Cardiac muscle cell (in vitro differentiated cells and primary cell): ENCODE data around the gene VSIG8. TPM values are rescaled to one million over a fixed set of nuclear protein-coding genes. Genes with fewer than 3 reads are reported as not detected.

ENCODE experiments used
- DNase-seq, 2 donors: peaks; one replicate each; pipeline versions ENCODE4 v3.0.0 to v3.0.0-alpha.2; 2010 to 2017; ENCODE audit warnings: low read depth in 1 of 2, low spot score in 1 of 2
- H3K27ac ChIP-seq: fragments of 200-600 bp; sonication (generic); 2 replicates; pipeline ENCODE4 v1.5.1; 2016
- H3K27me3 ChIP-seq: fragments of 200-600 bp; sonication (generic); 2 replicates; pipeline ENCODE4 v1.6.0; 2016; ENCODE audit warnings: control low read depth
- H3K36me3 ChIP-seq: fragments of 200-600 bp; sonication (generic); 2 replicates; pipeline ENCODE4 v1.5.1; 2016; ENCODE audit warnings: control low read depth
- H3K4me1 ChIP-seq: fragments of 200-600 bp; sonication (generic); 2 replicates; pipeline ENCODE4 v1.8.1; 2017; ENCODE audit warnings: low read depth, mild to moderate bottlenecking, mixed run types
- H3K4me3 ChIP-seq: fragments of 200-600 bp; sonication (generic); 2 replicates; pipeline ENCODE4 v1.5.1; 2016; ENCODE audit warnings: mild to moderate bottlenecking
- H3K9me3 ChIP-seq: fragments of 200-600 bp; sonication (generic); 2 replicates; pipeline ENCODE4 v1.5.1; 2017; ENCODE audit warnings: low read depth, mild to moderate bottlenecking, control low read depth
- polyA plus RNA-seq: library from polyadenylated mRNA; unstranded; fragments of >200 nt; fragmentation: Nextera tagmentation; extraction: Ambion mirVana; gene quantifications from 2 replicates; pipeline ENCODE4 v1.2.1, GENCODE V29; 2016
- total RNA-seq: library from RNA; depleted of rRNA; stranded (reverse); fragments of >200 nt; gene quantifications from 2 replicates; pipeline ENCODE4 v1.2.3, GENCODE V29; 2016
- TF ChIP-seq, protein P1 (sequence below): IDR thresholded peaks from 2 replicates; pipeline ENCODE4 v1.5.1; 2012; ENCODE audit warnings: low read depth, mild to moderate bottlenecking, low read length

VSIG8 gene
- total and polyA plus RNA-seq, 2 experiments from 2014 or later = not detected

GRCh38 chr1:159835356-159835755 lies 27.1 kb downstream of the VSIG8 start:
- DNase-seq = no peak
- no peaks in the 10 kb centered on the region for H3K9me3 ChIP-seq
- TF ChIP-seq, protein P1, sequence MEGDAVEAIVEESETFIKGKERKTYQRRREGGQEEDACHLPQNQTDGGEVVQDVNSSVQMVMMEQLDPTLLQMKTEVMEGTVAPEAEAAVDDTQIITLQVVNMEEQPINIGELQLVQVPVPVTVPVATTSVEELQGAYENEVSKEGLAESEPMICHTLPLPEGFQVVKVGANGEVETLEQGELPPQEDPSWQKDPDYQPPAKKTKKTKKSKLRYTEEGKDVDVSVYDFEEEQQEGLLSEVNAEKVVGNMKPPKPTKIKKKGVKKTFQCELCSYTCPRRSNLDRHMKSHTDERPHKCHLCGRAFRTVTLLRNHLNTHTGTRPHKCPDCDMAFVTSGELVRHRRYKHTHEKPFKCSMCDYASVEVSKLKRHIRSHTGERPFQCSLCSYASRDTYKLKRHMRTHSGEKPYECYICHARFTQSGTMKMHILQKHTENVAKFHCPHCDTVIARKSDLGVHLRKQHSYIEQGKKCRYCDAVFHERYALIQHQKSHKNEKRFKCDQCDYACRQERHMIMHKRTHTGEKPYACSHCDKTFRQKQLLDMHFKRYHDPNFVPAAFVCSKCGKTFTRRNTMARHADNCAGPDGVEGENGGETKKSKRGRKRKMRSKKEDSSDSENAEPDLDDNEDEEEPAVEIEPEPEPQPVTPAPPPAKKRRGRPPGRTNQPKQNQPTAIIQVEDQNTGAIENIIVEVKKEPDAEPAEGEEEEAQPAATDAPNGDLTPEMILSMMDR = no peak
- no peak overlapping the region for H3K27ac ChIP-seq
- no peak overlapping the region for H3K4me3 ChIP-seq
- H3K27me3 ChIP-seq = no peaks in the 10 kb centered on the region
- no peaks in the 10 kb centered on the region for H3K4me1 ChIP-seq
- H3K36me3 ChIP-seq = no peaks in the 10 kb centered on the region

GRCh38 chr1:159832309-159832708 lies 30.1 kb downstream of the VSIG8 start:
- no peak overlapping the region for H3K4me3 ChIP-seq
- no peaks in the 10 kb centered on the region for H3K4me1 ChIP-seq
- no peaks in the 10 kb centered on the region for H3K9me3 ChIP-seq
- H3K27ac ChIP-seq = no peak overlapping the region
- H3K36me3 ChIP-seq = no peaks in the 10 kb centered on the region
- no peak for DNase-seq
- no peaks in the 10 kb centered on the region for H3K27me3 ChIP-seq
- TF ChIP-seq, protein P1 = no peak

DNA sequence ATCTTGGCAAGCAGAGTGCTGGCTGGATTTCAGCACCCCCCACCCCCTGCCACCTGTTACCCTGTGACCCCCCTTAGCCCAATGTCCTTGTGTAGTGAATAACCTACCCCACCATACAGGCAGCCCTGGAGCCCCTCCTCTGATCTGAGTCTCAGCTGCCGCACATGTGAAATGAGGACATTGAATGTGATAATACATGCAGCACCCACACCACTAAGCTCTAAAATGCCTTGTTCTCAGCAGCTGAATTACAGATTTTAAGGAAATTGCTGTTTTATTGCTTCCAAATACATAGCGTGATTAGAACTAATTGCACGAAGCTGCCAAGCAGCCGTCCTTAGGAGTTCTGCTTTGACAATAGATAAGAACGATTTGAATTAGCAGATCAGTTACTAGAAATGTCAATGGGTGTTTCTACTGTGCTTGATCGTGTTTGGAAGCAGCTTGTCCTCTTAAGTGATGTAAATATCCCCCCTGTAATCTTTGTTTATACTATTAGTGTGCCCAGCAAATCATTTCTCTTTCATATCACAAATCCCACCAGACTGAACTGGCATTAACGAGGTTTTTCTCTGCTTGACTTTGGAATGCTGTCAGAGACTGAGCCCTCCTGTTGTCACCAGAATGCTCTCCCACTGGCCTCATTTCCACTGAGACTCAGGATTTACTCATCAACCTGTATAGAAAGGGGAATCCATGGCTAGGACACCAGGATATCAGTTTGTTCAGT lies 30.9 kb downstream of the VSIG8 start:
- no peaks in the 10 kb centered on the region for H3K27me3 ChIP-seq

DNA sequence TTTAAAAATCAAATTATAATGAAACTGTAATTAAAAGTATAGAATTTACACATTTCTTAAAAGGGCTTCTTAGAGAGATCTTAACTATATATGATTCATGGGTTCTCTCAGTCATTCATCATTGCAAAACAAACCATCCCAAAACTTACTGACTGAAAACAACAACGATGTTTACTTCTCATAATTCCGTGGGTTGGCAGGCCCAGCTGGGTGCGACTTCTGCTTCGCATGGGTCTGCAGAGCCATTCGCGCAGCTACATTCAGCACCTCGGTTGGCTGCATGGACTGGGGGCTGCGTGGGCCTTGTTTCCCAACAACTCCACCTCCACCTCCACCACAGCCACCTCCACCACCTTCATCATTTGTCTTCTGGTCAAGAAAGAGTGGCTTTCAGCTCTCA lies 31.7 kb downstream of the VSIG8 start:
- Histone ChIP-seq H3K36me3 (no peaks in the 10 kb centered on the region), H3K27ac (no peak overlapping the region), H3K27me3 (no peaks in the 10 kb centered on the region), H3K9me3 (no peaks in the 10 kb centered on the region), H3K4me1 (no peaks in the 10 kb centered on the region), H3K4me3 (no peak overlapping the region)
- TF ChIP-seq, protein P1 = no peak
- no peak for DNase-seq

More for the DNA sequence above, 30.9 kb downstream of the VSIG8 start:
- TF ChIP-seq, protein P1 = no peak
- H3K4me1 ChIP-seq = no peaks in the 10 kb centered on the region
- no peaks in the 10 kb centered on the region for H3K9me3 ChIP-seq
- no peak overlapping the region for H3K27ac ChIP-seq
- DNase-seq = no peak
- H3K4me3 ChIP-seq = no peak overlapping the region
- no peaks in the 10 kb centered on the region for H3K36me3 ChIP-seq

DNA sequence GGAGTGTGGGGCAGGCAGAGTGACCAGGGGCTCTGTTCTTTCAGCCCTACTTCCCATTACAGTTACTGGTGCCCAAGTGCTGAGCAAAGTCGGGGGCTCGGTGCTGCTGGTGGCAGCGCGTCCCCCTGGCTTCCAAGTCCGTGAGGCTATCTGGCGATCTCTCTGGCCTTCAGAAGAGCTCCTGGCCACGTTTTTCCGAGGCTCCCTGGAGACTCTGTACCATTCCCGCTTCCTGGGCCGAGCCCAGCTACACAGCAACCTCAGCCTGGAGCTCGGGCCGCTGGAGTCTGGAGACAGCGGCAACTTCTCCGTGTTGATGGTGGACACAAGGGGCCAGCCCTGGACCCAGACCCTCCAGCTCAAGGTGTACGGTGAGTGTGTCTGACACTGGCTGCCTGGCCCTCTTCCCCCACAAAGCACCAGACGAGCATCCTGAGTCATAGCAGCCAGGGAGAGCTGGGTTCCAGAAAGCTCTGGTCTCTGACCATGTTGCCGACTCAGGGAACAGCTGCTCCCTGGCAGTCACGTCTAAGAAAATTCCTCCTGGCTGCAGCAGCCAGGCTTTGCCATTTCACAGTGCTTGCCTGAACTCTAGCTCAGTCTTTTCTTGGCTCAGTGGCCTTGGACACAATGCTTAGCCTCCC lies 32.5 kb downstream of the VSIG8 start:
- Histone ChIP-seq H3K36me3 (no peaks in the 10 kb centered on the region), H3K27ac (no peak overlapping the region), H3K27me3 (no peaks in the 10 kb centered on the region), H3K9me3 (no peaks in the 10 kb centered on the region), H3K4me1 (no peaks in the 10 kb centered on the region), H3K4me3 (no peak overlapping the region)
- peak in 1 of 2 donors; percentile 81 for DNase-seq
- TF ChIP-seq, protein P1 = no peak
